Measurements from ENCODE around the gene MAPK1.
"Not testable (repeated sequence)": the region's sequence is repeated elsewhere in the genome, so short reads cannot be mapped to it uniquely, and the experiment has no call there.

Gene MAPK1

GRCh38 chr22:21790849-21791610 lies 76.4 kb downstream of the MAPK1 start:
- not testable (repeated sequence) for DNase-seq (ENCODE audit: low spot score)

GRCh38 chr22:21790359-21790758 lies 77.1 kb downstream of the MAPK1 start:
- no peak for DNase-seq (ENCODE audit: low spot score)

DNA sequence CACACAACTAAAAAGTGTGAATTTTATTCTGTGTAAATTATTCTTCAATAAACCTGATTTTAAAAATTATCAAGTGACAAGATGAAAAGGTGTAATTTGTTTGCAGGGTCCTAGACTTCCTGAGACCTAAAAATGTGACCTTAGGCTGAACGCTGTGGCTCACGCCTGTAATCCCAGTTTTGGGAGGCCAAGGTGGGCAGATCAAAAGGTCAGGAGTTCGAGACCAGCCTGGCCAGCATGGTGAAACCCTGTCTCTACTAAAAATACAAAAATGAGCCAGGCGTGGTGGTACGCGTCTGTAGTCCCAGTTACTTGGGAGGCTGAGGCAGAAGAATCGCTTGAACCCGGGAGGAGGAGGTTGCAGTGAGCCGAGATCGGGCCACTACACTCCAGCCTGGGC lies 79.9 kb downstream of the MAPK1 start:
- DNase-seq (ENCODE audit: low spot score) = not testable (repeated sequence)

DNA sequence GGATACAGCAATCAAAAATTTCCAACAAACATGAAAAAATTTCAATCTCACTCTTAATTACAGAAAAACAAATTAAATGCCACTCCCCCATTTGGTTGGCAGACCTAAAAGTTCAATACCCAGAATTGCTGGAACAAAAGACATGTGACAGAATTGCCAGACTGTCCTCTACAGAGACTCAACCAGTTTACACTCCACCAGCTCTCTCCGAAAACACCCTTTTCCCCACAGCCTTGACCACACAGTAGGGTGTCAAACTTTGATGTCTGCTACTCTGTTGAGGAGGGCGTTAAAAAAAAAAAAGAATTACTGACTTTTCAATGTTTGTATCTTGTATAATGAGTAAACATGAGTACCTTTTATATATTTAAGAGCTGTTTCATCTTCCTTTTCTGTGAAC lies 87.2 kb downstream of the MAPK1 start:
- no peak for DNase-seq (ENCODE audit: low spot score)

DNA sequence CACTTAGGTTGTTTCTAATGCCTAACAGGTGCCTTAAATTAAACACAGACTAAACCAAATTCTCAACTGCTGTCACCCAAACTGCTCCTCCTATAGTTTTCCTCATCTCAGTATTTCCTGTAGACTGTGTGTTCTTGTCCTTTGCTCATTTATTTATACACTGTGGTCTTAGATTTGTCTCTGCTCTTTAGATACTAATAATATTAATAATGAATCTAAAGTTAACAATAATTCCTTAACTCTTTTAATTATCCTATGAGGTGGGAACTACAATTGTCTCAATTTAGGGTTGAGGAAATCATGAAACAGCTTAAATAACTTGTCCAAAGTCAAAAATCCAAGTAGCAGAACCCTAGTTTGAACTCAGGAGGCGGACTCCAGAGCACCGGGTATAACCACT lies 88.0 kb downstream of the MAPK1 start:
- DNase-seq (ENCODE audit: low spot score) = no peak

DNA sequence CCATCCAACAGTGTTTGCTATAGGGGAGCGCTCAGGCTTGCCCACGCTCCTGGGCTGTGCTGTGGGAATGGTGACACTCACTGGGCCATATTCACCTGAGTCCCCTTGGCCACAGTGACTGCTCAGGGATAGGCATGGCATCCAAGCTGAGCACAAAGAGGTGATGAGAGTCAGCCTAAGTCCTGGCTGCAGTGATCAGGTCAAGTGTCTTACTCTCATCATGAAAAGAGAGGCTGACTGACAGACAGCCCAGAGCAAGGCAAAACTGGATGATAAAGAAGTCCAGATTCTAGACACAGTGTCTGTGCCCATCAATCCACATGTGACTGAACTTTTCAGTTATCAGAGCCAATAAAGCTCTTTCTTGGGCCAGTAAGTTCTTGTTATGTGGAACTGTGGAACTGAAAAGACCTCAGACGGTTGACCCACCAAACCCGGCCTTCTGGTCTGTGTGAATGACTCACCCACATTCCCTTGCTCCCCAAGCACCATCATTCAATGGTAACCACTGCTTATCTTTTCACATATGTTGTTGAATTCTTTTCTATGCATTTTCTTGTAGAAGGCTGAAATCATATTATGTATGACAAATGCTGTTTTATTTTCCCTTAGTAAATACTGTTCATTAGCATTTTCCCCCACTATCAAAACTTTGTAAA lies 88.6 kb downstream of the MAPK1 start:
- DNase-seq (ENCODE audit: low spot score) = no peak

DNA sequence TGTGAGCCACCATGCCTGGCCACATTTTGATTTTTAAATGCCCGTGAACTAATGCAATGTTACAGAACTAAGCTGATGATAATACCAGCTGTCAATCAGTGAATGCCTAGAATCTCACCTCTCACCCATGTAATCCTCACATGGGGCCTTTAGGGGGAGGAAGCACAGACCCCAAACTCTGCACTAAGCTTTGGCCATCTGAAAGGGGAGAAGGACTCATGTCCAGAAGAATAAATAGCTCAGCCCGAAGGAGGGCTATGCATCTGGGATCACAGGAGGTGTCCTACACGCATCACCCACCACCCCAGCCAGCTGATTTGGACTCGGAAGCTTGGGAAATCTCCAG lies 95.8 kb downstream of the MAPK1 start:
- DNase-seq (ENCODE audit: low spot score) = no peak

GRCh38 chr22:21768435-21768834 lies 99.0 kb downstream of the MAPK1 start:
- no peak for DNase-seq (ENCODE audit: low spot score)

DNA sequence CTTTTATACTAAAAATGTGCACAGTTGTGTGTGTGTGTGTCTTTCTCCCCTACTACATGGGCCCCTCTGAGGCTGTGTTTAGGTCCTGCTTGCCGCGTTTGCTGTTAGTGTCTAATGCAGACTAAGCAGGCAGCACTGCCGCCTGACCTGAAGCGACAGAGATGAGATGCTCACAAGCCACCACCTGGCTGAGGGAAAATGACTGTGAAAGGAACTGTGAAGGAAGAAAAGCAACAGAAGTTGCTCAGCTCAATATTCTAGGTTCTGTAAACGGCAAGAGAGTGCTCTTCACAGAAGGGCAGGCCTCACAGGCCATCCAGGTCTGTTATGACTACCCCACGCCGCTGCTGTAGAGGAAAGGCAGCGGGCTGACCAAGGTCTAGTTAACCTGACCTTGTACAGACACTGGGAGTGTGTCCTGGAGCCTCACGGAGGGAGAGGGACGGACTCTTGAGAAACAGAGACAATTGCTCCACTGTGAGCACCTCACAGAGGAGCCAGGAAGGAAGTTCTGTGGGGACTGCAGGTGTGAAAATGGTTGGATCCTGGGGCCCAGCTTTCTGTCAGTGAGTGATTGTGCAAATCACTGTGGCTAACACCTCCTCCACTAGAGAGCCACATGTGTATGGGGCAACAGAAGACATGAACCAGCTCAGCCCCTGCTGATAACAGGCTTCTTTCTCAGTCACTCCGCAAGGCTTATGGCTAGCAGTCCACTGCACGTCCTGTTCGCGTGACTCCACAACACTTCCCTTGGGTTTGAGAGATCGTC lies 100.6 kb downstream of the MAPK1 start:
- no peak for DNase-seq (ENCODE audit: low spot score)

GRCh38 chr22:21765909-21766529 lies 101.4 kb downstream of the MAPK1 start:
- DNase-seq (ENCODE audit: low spot score) = no peak

DNA sequence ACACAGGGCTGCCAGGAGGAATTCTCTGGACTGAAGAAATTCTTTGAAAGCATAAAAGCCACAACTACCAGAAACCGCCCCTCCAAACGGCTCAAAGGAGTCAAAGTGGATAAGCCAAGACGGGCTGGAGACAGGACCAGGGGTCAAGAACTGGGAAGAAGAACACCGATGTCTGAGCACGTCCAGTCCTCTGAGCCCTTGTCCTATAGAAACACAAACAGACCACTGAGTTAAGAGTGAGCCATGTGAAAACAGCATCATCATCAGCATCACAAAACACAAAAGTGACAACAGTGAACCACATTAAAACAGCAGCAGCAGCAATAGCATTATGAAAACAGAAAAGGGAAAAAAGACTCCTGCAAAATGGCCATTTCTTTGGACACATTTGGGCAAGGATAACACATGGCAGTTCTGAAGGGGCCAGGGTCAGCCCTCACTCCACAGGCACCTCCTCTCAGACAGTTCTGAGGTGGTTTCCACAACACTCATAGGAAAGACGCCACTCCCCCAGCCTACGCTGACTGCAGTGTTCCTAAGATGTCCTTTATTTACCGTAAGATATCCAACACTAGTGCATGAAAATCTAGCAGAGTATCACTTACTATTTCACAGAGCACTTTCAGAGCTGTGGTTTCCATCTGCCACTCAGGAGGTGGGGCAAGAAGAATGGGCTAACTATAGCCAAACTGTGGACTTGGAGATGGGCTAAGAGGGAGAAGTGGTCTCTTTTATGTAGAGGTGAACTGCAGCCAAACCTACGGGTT lies 103.2 kb downstream of the MAPK1 start:
- no peak for DNase-seq (ENCODE audit: low spot score)

DNA sequence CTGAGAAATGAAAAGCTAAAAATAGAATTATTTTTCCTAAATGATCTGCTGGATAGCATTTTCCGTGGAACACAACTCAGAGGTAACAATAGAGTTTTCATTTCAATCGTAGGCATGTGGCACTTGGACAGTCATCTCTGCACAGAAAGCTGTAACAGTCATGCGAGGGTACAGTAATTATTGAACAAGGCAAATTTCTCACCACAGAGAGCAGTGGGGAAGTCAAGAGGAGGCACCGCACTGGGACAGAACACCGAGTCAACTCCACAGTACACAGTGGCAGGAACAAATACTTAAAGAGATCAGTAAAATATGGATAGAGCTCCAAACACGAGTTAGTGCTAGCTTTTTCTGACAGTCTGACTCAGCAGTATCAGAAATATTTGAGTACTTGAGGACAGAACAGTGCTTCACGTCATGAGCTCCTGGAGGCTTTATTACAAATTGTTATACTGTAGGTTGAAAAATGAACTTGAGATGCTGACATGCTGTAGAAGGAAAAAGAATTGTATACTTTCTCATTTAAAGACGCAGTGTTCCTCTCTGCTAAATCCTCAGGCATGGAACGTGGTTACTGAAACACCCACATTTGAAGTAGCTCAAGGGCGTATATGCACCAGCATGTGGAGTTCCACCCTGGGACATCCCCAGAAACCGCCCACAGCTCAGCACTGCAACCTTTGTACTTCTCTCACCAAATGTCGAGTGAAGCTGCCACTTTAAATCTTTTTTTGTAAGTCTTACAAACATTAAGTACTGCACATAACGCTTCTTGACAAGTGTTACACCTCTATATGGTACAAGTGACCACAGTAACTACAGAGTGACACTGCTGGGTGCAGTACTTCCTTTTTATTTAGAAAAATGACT lies 104.5 kb downstream of the MAPK1 start:
- no peak for DNase-seq (ENCODE audit: low spot score)

DNA sequence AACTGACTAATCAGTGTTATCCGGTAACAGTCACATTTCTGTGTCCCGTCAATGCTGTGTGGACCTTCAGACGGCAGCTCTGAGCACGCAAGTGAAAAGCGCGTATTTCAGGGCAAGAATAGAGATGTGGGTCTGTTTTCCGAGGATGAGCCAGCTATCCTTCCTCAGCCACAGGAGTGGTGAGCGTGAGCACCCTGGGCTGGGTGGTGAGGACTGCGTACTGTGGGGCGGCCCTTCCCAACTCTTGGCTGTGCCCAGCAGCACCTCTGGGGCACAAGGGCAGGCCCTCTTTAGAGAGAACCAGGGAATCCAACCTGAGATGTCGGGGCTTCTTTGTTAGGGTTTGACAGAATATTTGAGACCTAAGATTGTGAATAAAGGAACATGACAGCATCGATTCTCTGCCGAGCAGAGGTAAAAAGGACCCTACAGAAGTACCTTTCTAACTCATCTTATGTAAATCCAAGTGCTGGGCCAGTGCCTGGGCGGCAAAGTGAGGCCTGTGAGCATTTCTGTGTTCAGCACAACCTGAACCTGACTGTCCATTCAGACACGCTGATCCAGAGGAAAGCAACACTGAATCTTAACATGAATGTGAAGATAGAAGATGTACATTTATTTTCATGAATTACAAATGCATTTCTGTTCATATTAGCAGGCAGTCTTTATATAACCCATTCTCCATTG lies 105.3 kb downstream of the MAPK1 start:
- no peak for DNase-seq (ENCODE audit: low spot score)

GRCh38 chr22:21761086-21761485 lies 106.4 kb downstream of the MAPK1 start:
- no peak for DNase-seq (ENCODE audit: low spot score)

GRCh38 chr22:21760640-21761039 lies 106.8 kb downstream of the MAPK1 start:
- no peak for DNase-seq (ENCODE audit: low spot score)

- no peak for DNase-seq (ENCODE audit: low spot score)
These were observed 107.6 kb downstream of the MAPK1 start for GRCh38 chr22:21759646-21760376.

DNA sequence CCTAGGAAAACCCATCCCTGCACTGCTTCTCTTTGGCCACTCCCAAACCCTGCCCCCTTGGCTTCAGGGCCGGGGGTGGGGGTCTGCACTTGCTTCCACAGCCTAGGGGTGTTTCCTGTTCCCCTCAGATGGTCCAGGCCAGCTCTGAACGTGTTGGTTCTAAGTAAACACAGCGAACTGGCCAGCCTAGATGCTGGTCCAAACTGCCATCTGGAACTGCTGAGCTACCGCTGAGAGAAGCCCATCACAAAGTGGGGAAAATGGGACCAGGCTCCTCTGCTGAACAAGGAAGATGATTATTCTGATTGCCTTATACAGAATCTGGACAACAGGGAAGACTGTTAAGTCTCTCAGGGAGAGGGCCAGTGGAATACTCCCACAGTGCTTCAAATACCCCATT lies 108.4 kb downstream of the MAPK1 start:
- DNase-seq (ENCODE audit: low spot score) = no peak

- DNase-seq (ENCODE audit: low spot score) = no peak
These were observed 109.2 kb downstream of the MAPK1 start for GRCh38 chr22:21758091-21758864.

GRCh38 chr22:21755851-21756284 lies 111.6 kb downstream of the MAPK1 start:
- DNase-seq (ENCODE audit: low spot score) = no peak

Data from NAMALWA (cell line).